A673 (cell line): ENCODE data around the gene LMBR1. TPM values are rescaled to one million over a fixed set of nuclear protein-coding genes. Genes with fewer than 3 reads are reported as not detected.

Experiments
- BruUV-seq: library from RNA; stranded (reverse); fragments of 400-500 nt; replicated peaks from 2 replicates; lab custom pipeline; 2021; lab: Mats Ljungman, UMichigan
- CTCF ChIA-PET: fragments of 300-600 bp; sonication (Branson Sonifier 250); formaldehyde crosslinking; loops from one replicate; lab custom pipeline; 2022; ENCODE audit warnings: antibody characterized with exemption; lab: Charles Lee
- POLR2A ChIA-PET: fragments of 300-600 bp; sonication (Branson Sonifier 250); formaldehyde crosslinking; loops from one replicate; lab custom pipeline; 2022; ENCODE audit warnings: antibody characterized with exemption; ENCODE audit not compliant: low non-redundant PET; lab: Charles Lee
- DNase-seq: peaks from one replicate; pipeline ENCODE4 v3.0.0-alpha.2; 2015; ENCODE audit warnings: low spot score
- H3K27ac ChIP-seq: fragments of 200-600 bp; sonication (generic); 2 replicates; pipeline ENCODE4 v1.5.1; 2016; ENCODE audit warnings: mixed run types, low read depth, mild to moderate bottlenecking, mixed read lengths, antibody characterized with exemption, low read length; ENCODE audit not compliant: poor library complexity, severe bottlenecking
- H3K27me3 ChIP-seq: fragments of 200-600 bp; sonication (generic); replicated peaks from 2 replicates; pipeline ENCODE4 v1.6.1; 2017; ENCODE audit warnings: mixed run types, low read depth, mild to moderate bottlenecking, mixed read lengths, antibody characterized with exemption, low read length; ENCODE audit not compliant: insufficient read depth, poor library complexity
- H3K36me3 ChIP-seq: fragments of 200-600 bp; sonication (generic); 2 replicates; pipeline ENCODE4 v1.6.1; 2016; ENCODE audit warnings: mixed run types, mild to moderate bottlenecking, mixed read lengths, antibody characterized with exemption, low read length; ENCODE audit not compliant: insufficient read depth, poor library complexity, severe bottlenecking
- H3K4me1 ChIP-seq: fragments of 200-600 bp; sonication (generic); 2 replicates; pipeline ENCODE4 v1.6.1; 2017; ENCODE audit warnings: mixed run types, mild to moderate bottlenecking, mixed read lengths, antibody characterized with exemption, low read length; ENCODE audit not compliant: insufficient read depth, poor library complexity, severe bottlenecking
- H3K4me3 ChIP-seq: fragments of 200-600 bp; sonication (generic); 2 replicates; pipeline ENCODE4 v1.5.1; 2016; ENCODE audit warnings: low read depth, mixed run types, mild to moderate bottlenecking, mixed read lengths, low read length; ENCODE audit not compliant: poor library complexity, severe bottlenecking
- H3K9me3 ChIP-seq: fragments of 200-600 bp; sonication (generic); 2 replicates; pipeline ENCODE4 v1.6.1; 2016; ENCODE audit warnings: mixed run types, low read depth, mild to moderate bottlenecking, mixed read lengths, antibody characterized with exemption, low read length; ENCODE audit not compliant: poor library complexity, severe bottlenecking
- CTCF ChIP-seq: fragments of 300-800, 200-600 bp; sonication (generic); conservative IDR thresholded peaks from 2 replicates; pipeline ENCODE4 v1.5.1; 2017; ENCODE audit warnings: low read depth, mild to moderate bottlenecking, antibody characterized with exemption, low read length, moderate library complexity, mixed read lengths
- EZH2 ChIP-seq: fragments of 200-600 bp; sonication (generic); IDR thresholded peaks from 2 replicates; pipeline ENCODE4 v1.6.1; 2017; ENCODE audit warnings: borderline replicate concordance, low read depth, mild to moderate bottlenecking, mixed read lengths, antibody characterized with exemption, low read length; ENCODE audit not compliant: poor library complexity, severe bottlenecking
- intact Hi-C: fragments of 100-400 bp; cut with micrococcal nuclease; formaldehyde crosslinking; loops from one replicate; pipeline ENCODE4 v1.10.0; 2022; ENCODE audit not compliant: unreplicated experiment
- total RNA-seq: library from RNA; stranded (reverse); gene quantifications from 2 replicates; pipeline ENCODE4 v1.2.3, GENCODE V29; 2021

LMBR1 gene
- total RNA-seq, 1 experiment from 2014 or later = 50.7 TPM

DNA sequence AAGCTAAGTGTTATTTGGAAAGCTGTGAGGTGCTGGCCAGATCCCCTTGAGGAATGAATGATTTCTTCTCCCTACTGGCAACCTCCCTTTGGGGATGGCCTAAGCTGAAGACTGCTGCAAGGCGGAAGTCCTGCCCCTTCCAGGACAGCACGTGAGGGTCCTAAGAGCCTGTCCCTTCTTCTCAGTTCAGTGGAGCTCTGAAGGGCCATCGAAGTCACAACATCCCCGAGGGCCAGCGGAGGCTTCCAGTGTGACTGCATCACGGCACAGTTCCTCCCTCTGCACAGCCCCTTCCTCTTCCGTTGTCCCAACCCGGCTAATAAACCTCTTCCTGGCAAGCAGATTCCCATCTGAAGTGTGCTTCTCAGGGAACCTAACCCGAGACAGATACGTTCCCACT is 208.7 kb downstream of the LMBR1 start:
- DNase-seq = no peak
- TF ChIP-seq CTCF = no peak
- TF ChIP-seq EZH2 = no peak
- intact Hi-C loops = no loop called here
- POLR2A ChIA-PET = no interaction called here
- BruUV-seq = no TSS peak
- no peaks in the 10 kb centered on the region for H3K27me3 ChIP-seq
- no peak overlapping the region for H3K27ac ChIP-seq
- H3K4me1 ChIP-seq = no peaks in the 10 kb centered on the region
- H3K9me3 ChIP-seq = no peaks in the 10 kb centered on the region
- CTCF ChIA-PET = no interaction called here
- H3K4me3 ChIP-seq = no peak overlapping the region
- no peaks in the 10 kb centered on the region for H3K36me3 ChIP-seq

GRCh38 chr7:156682928-156683327 is 210.1 kb downstream of the LMBR1 start:
- no peaks in the 10 kb centered on the region for H3K36me3 ChIP-seq
- no peaks in the 10 kb centered on the region for H3K9me3 ChIP-seq
- no TSS peak for BruUV-seq
- intact Hi-C loops = no loop called here
- no peaks in the 10 kb centered on the region for H3K27me3 ChIP-seq
- no peak overlapping the region for H3K27ac ChIP-seq
- no peak for TF ChIP-seq EZH2
- TF ChIP-seq CTCF = no peak
- no peak overlapping the region for H3K4me3 ChIP-seq
- POLR2A ChIA-PET = no interaction called here
- DNase-seq = no peak
- CTCF ChIA-PET = no interaction called here
- no peaks in the 10 kb centered on the region for H3K4me1 ChIP-seq

DNA sequence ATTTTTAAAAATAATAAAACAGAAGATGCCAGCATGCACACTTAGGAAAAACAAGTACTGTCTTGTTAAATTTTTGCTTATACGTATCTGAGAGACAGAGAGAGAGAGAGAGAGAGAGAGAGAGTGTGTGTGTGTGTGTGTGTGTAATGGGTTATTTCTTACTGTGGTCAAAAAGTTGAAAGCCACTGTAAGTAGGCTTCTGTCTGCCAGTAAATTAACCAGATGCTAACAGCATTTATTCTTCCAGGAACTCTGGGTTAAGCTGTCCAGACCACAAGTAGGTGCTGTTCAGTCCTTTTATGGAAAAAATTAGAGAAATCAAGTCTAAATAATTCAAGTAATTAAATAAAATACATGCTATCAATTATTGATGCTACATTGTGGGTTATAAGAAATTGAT is 212.7 kb downstream of the LMBR1 start:
- Histone ChIP-seq H3K36me3 (no peaks in the 10 kb centered on the region), H3K4me1 (no peaks in the 10 kb centered on the region), H3K4me3 (no peak overlapping the region), H3K27ac (no peak overlapping the region), H3K9me3 (no peaks in the 10 kb centered on the region), H3K27me3 (no peaks in the 10 kb centered on the region)
- BruUV-seq = no TSS peak
- intact Hi-C loops = no loop called here
- ChIA-PET CTCF (no interaction called here), POLR2A (no interaction called here)
- DNase-seq = no peak
- TF ChIP-seq EZH2 (no peak), CTCF (no peak)
